ENCODE data around the gene FADS1. TPM values are rescaled to one million over a fixed set of nuclear protein-coding genes. Genes with fewer than 3 reads are reported as not detected.

Gene FADS1
- polyA plus RNA-seq, 1 donor (not counting 4 experiments of a cell fraction or from before 2014, with no cell fraction given): 34.0 TPM

DNA sequence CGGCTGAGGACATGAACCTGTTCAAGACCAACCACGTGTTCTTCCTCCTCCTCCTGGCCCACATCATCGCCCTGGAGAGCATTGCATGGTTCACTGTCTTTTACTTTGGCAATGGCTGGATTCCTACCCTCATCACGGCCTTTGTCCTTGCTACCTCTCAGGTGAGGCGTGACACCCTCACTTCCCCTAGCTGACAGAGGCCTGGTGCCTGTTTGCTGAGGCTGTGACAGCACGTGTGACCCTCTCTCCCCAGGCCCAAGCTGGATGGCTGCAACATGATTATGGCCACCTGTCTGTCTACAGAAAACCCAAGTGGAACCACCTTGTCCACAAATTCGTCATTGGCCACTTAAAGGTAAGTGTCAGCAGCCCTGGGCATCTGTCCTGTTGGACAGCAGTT, 23.6 kb upstream of the FADS1 start:
- dilution Hi-C loops (cut with MboI; ENCODE audit: extremely low pct_ligation_motif_present, low sequenced_read_pairs): no loop called here
- Histone ChIP-seq H3K27me3 (ENCODE audit: control insufficient read depth, extremely low read depth, insufficient read depth, low read length) (no peaks in the 10 kb centered on the region), H3K36me3 (ENCODE audit: control insufficient read depth in 2 of 2, extremely low read depth in 1 of 2, insufficient read depth in 2 of 2, low read length in 2 of 2) (peaks cover 34 to 45% of the 10 kb centered on the region in 2 experiments), H3K4me1 (ENCODE audit: control insufficient read depth, extremely low read depth, insufficient read depth, low read length) (no peaks in the 10 kb centered on the region), H3K9ac (ENCODE audit: control insufficient read depth, extremely low read depth, insufficient read depth, low read length) (no peak overlapping the region), H3K4me2 (ENCODE audit: control insufficient read depth, extremely low read depth, insufficient read depth, low read depth, low read length) (no peak overlapping the region), H4K20me1 (ENCODE audit: control insufficient read depth, extremely low read depth, insufficient read depth, low read length) (no peaks in the 10 kb centered on the region), H2AFZ (ENCODE audit: control insufficient read depth, low read length) (no peak overlapping the region), H3K79me2 (ENCODE audit: control insufficient read depth, insufficient read depth, low read length) (no peaks in the 10 kb centered on the region), H3K27ac (ENCODE audit: control insufficient read depth, insufficient read depth, low read length) (no peak overlapping the region), H3K4me3 (ENCODE audit: control insufficient read depth in 2 of 3, extremely low read depth in 1 of 3, insufficient read depth in 2 of 3, low read depth in 1 of 3, low read length in 3 of 3) (no peak overlapping the region), H3K9me1 (ENCODE audit: control insufficient read depth, extremely low read depth, insufficient read depth, low read length) (no peaks in the 10 kb centered on the region), H3K9me3 (ENCODE audit: control insufficient read depth, low read depth, low read length) (no peaks in the 10 kb centered on the region)
- TF ChIP-seq, protein P1, sequence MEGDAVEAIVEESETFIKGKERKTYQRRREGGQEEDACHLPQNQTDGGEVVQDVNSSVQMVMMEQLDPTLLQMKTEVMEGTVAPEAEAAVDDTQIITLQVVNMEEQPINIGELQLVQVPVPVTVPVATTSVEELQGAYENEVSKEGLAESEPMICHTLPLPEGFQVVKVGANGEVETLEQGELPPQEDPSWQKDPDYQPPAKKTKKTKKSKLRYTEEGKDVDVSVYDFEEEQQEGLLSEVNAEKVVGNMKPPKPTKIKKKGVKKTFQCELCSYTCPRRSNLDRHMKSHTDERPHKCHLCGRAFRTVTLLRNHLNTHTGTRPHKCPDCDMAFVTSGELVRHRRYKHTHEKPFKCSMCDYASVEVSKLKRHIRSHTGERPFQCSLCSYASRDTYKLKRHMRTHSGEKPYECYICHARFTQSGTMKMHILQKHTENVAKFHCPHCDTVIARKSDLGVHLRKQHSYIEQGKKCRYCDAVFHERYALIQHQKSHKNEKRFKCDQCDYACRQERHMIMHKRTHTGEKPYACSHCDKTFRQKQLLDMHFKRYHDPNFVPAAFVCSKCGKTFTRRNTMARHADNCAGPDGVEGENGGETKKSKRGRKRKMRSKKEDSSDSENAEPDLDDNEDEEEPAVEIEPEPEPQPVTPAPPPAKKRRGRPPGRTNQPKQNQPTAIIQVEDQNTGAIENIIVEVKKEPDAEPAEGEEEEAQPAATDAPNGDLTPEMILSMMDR (optimal IDR thresholded peaks at IDR 0.05 in 1 of 3, IDR thresholded peaks at IDR 0.05 in 1 of 3, conservative IDR thresholded peaks at IDR 0.05 in 1 of 3; ENCODE audit: extremely low read depth in 1 of 3, insufficient read depth in 2 of 3, low read length in 3 of 3): no peak
- TF ChIP-seq EZH2 (IDR thresholded peaks at IDR 0.05; ENCODE audit: low read length): no peak
- FAIRE-seq (no peak), DNase-seq (ENCODE audit: low read depth, low spot score) (no peak)

DNA sequence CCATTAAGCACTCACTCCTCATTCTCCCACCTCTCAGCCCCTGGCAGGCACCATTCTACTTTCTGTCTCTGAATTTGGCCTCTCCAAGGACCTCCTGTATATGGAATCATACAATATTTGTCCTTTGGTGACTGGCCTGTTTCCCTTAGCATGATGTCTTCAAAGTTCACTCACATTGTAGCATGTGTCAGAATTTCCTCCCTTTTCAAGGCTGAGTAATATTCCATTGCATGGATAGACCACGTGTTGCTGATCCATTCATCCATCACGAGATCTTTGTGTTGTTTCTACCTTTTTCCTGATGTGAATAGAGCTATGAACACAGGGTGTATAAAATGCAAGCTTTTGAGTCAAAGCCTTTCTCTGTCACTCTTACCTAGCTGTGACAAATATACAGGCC, 22.9 kb upstream of the FADS1 start:
- H3K36me3 ChIP-seq (ENCODE audit: control insufficient read depth in 2 of 2, extremely low read depth in 1 of 2, insufficient read depth in 2 of 2, low read length in 2 of 2): peaks cover 32 to 45% of the 10 kb centered on the region in 2 experiments
- no peaks in the 10 kb centered on the region for H3K9me1 ChIP-seq (ENCODE audit: control insufficient read depth, extremely low read depth, insufficient read depth, low read length)
- DNase-seq (ENCODE audit: low read depth, low spot score): no peak
- no peak overlapping the region for H3K4me3 ChIP-seq (ENCODE audit: control insufficient read depth in 2 of 3, extremely low read depth in 1 of 3, insufficient read depth in 2 of 3, low read depth in 1 of 3, low read length in 3 of 3)
- H3K9me3 ChIP-seq (ENCODE audit: control insufficient read depth, low read depth, low read length): no peaks in the 10 kb centered on the region
- H3K79me2 ChIP-seq (ENCODE audit: control insufficient read depth, insufficient read depth, low read length): no peaks in the 10 kb centered on the region
- FAIRE-seq: no peak
- dilution Hi-C loops (cut with MboI; ENCODE audit: extremely low pct_ligation_motif_present, low sequenced_read_pairs): no loop called here
- no peaks in the 10 kb centered on the region for H3K4me1 ChIP-seq (ENCODE audit: control insufficient read depth, extremely low read depth, insufficient read depth, low read length)
- H3K27me3 ChIP-seq (ENCODE audit: control insufficient read depth, extremely low read depth, insufficient read depth, low read length): no peaks in the 10 kb centered on the region
- TF ChIP-seq, protein P1 (optimal IDR thresholded peaks at IDR 0.05 in 1 of 3, IDR thresholded peaks at IDR 0.05 in 1 of 3, conservative IDR thresholded peaks at IDR 0.05 in 1 of 3; ENCODE audit: extremely low read depth in 1 of 3, insufficient read depth in 2 of 3, low read length in 3 of 3): no peak
- no peak for TF ChIP-seq EZH2 (IDR thresholded peaks at IDR 0.05; ENCODE audit: low read length)
- no peaks in the 10 kb centered on the region for H4K20me1 ChIP-seq (ENCODE audit: control insufficient read depth, extremely low read depth, insufficient read depth, low read length)
- H2AFZ ChIP-seq (ENCODE audit: control insufficient read depth, low read length): no peak overlapping the region
- no peak overlapping the region for H3K4me2 ChIP-seq (ENCODE audit: control insufficient read depth, extremely low read depth, insufficient read depth, low read depth, low read length)
- no peak overlapping the region for H3K27ac ChIP-seq (ENCODE audit: control insufficient read depth, insufficient read depth, low read length)
- H3K9ac ChIP-seq (ENCODE audit: control insufficient read depth, extremely low read depth, insufficient read depth, low read length): no peak overlapping the region

Measured in keratinocyte (primary cell).